GM19372 (cell line): ENCODE results near the gene TSPAN4.

ENCODE experiments used
- ATAC-seq: cut with Tn5 transposase; IDR thresholded peaks from one replicate; pipeline ENCODE4 v1.9.1; 2021; ENCODE audit warnings: mild to moderate bottlenecking, low read depth, moderate library complexity; ENCODE audit not compliant: unreplicated experiment

Gene TSPAN4

GRCh38 chr11:821512-822371 lies 20.9 kb upstream of the TSPAN4 start:
- no peak for ATAC-seq

- ATAC-seq, result no peak
Measured at GRCh38 chr11:823441-824291, 19.0 kb upstream of the TSPAN4 start.

- no peak for ATAC-seq
Measured at GRCh38 chr11:824292-824880, 18.3 kb upstream of the TSPAN4 start.

GRCh38 chr11:824942-825341 lies 17.7 kb upstream of the TSPAN4 start:
- ATAC-seq, result no peak

- ATAC-seq, result no peak
Measured at GRCh38 chr11:825366-826226, 17.1 kb upstream of the TSPAN4 start.

- no peak for ATAC-seq
Measured at GRCh38 chr11:826227-826621, 16.4 kb upstream of the TSPAN4 start.

GRCh38 chr11:826836-827145 lies 15.9 kb upstream of the TSPAN4 start:
- ATAC-seq, result no peak

GRCh38 chr11:827146-827896 lies 15.3 kb upstream of the TSPAN4 start:
- ATAC-seq, result no peak

- no peak for ATAC-seq
Measured at GRCh38 chr11:827897-828192, 14.8 kb upstream of the TSPAN4 start, which contains the start of gene CRACR2B. Gene CRACR2B, plus strand, starts transcription at chr11:827919. Its CDS starts 689 bp downstream, at chr11:828608.

GRCh38 chr11:828506-829175 lies 14.0 kb upstream of the TSPAN4 start:
- ATAC-seq, result no peak

GRCh38 chr11:829176-829846 lies 13.3 kb upstream of the TSPAN4 start:
- ATAC-seq, result no peak

GRCh38 chr11:829847-830294 lies 12.8 kb upstream of the TSPAN4 start:
- no peak for ATAC-seq

GRCh38 chr11:830295-831117 lies 12.1 kb upstream of the TSPAN4 start:
- no peak for ATAC-seq

GRCh38 chr11:831118-831864 lies 11.4 kb upstream of the TSPAN4 start:
- no peak for ATAC-seq

GRCh38 chr11:831961-832528 lies 10.6 kb upstream of the TSPAN4 start:
- ATAC-seq, result no peak

- peak; percentile 63 for ATAC-seq
Measured at GRCh38 chr11:832529-833113, 10.0 kb upstream of the TSPAN4 start, which contains the start of gene CD151. Gene CD151, plus strand, starts transcription at chr11:832952. Its CDS starts 3,118 bp downstream, at chr11:836070.
